HG03521 (cell line): ENCODE results near the gene LTO1.

Experiments
- ATAC-seq: cut with Tn5 transposase; IDR thresholded peaks from one replicate; pipeline ENCODE4 v1.9.1; 2021; ENCODE audit warnings: mild to moderate bottlenecking, moderate library complexity; ENCODE audit not compliant: unreplicated experiment

LTO1 gene

DNA sequence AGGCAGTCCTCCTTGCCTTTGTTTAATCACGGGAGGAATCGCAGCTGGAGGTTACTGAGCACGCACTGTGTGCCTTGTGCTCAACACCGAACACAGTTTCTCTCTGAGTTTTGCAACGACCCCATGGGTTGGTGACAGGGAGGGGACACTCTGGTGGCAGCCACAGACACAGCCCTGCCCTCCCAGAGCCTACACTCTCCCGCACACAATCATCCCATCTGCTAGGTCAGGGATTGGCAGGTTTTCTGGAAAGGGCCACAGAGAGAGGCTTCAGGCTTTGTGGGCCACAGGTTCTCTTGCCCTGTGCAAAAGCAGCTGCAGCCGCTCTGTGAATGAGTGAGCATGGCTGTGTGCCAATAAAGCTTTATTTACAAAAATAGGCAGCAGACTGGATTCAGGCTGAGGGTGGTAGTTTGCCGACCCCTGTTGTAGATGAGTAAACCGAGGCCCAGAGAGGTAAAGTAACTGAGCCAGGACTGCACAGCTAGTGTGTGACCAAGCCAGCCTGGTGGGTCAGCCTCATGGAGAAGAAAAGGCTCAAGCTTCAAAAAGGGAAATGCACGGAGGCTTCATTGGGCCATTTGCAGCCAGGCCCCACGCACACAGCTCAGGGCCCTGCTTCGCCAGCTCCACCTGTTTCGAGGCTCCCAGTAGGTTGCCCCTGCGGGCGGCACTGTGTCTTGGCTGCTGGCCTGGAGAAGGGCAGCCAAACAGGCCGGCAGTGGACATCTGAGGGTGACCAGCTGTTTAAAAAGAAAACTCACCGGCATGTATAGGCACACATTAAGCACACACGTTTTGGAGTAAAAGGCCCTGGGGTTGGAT lies 16.3 kb downstream of the LTO1 start:
- no peak for ATAC-seq

DNA sequence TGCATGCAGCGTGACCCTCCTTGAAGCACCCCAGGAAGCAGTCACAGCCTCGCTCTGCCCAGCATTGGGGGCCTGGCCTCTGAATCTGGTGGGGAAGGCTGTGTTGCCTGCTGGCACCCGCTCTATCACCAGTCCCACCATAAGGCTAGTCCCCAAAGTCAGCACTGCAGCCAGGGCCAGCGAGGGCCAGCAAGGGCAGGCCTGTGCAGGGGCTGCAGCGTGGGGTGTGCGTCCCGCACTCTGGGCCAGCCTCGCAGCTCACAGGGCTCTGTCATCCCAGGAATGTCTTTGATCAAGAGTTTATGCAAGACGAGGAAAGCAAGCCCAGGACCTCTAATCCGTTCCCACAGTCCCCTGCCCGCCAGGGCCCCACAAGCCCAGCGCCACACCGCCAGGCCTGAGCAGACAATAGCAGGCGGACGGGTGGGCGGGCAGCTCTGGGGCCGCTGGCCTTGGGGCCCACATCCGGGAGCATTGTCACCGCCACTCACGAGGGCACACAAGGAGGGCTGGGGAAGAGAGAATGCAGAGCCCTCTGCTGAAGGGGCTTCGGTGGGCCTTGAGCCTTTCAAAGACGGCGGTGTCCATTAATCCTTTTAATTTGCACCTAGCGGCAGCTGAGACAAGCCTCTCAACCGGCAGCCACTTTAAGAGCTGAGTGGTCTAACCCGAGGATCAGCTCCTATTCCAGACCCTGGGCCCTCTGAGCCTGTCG lies 17.1 kb downstream of the LTO1 start:
- ATAC-seq: no peak

GRCh38 chr11:69657456-69657910 lies 17.7 kb downstream of the LTO1 start:
- ATAC-seq: no peak

DNA sequence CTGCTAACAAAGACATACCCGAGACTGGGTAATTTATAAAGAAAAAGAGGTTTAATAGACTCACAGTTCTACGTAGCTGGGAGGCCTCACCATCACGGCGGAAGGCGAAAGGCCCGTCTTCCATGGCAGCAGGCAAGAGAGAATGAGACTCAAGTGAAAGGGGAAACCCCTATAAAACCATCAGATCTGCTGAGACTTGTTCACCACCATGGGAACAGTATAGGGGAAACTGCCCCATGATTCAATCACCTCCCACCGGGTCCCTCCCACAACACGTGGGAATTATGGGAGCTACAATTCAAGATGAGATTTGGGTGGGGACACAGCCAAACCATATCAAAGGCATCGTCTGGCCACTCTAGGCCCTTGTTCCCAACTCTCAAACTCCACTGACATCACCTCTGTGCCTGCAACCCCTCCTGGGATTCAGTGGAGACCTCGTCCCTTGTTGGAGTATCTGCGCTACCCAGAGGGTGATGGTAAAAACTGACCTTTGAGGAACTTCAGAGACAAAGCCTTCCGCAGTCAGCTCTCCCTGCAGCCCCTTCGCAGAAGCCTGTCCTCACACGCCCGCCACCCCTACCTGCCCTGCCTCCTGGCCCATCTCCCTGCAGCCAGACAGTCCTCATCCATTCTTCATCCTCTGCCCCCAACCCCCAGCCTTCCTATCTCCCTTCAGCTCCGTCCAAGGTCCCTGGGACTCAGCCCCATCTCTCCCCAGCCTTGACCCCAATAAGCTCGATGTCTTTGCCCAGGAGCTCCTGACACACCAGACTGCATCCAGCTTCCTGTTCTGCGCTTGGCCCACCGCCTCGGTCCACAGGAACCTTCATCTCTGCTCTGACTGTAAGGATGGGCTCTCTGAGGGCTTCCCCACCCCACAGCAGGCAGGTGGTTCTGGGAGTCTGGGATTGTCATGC lies 18.4 kb downstream of the LTO1 start:
- no peak for ATAC-seq

DNA sequence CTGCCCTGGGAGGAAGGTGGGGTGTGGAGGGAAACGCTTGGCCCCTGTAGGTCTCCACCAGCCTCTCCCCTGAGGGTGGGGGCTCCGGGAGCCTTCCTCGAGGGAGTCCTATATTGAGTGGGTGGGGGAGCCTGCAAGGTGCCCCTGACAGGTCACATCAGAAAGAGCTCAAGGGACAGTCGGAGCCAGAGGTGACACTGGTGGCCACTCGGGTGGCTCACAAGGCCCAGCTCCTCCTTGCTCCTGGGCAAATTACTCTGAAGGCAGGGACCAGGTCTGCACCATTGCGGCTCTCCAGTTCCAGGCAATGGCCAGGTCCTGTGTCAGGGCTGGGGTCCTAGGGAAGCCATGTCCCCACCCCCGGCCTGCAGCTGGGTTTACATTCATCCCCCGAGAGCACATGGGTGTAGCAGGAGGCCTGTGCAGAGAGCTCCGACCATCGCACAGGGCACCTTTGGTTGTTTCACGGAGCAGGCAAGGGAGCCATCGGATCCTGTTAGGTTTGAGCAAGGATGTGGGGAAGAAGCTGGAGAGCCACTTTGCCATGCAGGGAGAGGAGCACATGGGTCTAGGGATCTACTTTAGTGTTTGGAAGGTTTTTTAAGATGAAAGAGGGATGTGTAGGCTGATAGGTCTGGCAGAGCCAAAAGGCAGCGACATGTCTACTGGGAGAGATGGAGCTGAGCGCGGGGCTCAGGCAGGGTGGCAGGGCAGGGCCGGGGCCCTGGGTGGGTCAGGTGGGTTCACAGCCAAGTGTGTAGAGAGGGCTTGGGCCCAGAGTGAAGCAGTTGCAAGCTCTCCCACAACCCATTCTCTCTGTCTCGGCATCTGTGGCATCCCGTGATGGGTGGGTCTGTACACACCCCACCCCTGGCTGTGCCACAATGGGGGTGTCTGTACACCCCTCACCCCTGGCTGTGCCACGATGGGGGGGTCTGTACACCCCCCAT lies 19.4 kb downstream of the LTO1 start:
- ATAC-seq: no peak

DNA sequence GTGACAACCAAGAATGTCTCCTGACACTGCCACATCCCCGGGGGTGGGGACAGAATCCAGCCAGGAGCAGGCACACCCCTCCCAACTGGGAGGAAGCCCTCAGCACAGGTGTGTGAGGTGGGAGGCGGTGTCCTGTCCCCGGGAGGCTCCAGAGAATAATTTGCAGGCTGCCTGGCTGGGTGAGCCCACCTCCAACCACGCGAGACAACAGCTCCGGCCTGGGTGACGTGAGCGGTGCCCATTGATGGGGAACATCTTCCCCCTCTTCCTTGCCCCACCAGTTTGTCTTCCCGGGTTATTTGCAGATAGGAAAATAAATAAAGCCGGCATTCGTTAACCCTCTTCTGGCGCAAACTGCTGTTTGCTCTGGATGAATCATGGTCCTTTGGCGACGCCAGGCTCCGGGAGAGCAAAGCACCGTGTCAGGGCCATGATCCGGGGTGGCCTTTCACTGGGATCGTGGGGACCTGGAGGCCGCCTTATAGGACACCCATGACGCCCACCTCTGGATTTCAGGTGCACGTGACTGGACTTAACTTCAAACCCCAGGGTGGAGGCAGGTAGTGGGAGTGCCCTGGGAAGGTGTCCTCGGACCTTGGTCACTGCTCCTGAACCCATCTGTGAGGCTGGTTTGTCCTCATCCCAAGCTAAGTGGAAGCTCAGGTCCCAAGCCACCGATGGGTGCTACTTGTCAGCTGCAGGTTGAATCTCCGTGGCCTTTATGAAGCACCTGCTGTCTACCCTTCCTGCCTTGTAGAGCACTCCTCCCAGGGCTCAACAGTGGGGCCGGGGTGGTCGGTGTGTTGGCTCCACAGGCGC lies 20.3 kb downstream of the LTO1 start:
- no peak for ATAC-seq

DNA sequence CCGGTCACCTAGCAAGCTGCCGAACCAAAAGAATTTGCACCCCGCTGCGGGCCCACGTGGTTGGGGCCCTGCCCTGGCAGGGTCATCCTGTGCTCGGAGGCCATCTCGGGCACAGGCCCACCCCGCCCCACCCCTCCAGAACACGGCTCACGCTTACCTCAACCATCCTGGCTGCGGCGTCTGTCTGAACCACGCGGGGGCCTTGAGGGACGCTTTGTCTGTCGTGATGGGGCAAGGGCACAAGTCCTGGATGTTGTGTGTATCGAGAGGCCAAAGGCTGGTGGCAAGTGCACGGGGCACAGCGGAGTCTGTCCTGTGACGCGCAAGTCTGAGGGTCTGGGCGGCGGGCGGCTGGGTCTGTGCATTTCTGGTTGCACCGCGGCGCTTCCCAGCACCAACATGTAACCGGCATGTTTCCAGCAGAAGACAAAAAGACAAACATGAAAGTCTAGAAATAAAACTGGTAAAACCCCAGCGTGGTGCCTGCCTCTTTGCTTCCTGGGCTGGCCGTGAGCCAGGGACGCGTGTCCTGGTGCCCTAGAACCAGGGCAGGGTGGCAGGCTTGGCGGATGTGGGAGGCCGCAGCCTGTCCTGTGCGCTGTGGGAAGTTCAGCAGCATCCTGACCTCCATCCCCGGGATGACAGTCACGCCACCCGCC lies 21.0 kb downstream of the LTO1 start:
- ATAC-seq: no peak

- no peak for ATAC-seq
Measured at GRCh38 chr11:69653406-69653960, 21.7 kb downstream of the LTO1 start.

GRCh38 chr11:69652999-69653398 lies 22.2 kb downstream of the LTO1 start:
- ATAC-seq: no peak

DNA sequence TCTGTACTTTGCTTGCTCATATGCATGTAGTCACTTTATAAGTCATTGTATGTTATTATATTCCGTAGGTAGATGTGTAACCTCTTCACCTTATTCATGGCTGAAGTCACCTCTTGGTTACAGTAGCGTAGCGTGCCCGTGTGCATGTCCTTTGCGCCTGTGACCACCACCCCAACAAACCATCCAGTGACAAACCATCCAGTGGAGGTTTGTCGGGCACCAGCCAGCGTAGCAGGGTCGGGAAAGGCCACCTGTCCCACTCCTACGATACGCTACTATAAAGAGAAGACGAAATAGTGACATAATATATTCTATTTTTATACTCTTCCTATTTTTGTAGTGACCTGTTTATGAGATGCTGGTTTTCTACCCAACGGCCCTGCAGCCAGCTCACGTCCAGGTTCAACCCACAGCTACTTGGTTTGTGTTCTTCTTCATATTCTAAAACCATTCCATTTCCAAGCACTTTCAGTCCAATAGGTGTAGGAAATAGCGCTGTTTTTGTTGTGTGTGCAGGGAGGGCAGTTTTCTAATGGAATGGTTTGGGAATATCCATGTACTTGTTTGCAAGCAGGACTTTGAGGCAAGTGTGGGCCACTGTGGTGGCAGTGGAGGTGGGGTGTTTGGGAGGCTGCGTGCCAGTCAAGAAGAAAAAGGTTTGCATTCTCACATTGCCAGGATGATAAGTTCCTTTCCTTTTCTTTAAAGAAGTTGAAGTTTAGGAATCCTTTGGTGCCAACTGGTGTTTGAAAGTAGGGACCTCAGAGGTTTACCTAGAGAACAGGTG lies 23.1 kb downstream of the LTO1 start:
- no peak for ATAC-seq

GRCh38 chr11:69650832-69651344 lies 24.3 kb downstream of the LTO1 start:
- ATAC-seq: no peak

DNA sequence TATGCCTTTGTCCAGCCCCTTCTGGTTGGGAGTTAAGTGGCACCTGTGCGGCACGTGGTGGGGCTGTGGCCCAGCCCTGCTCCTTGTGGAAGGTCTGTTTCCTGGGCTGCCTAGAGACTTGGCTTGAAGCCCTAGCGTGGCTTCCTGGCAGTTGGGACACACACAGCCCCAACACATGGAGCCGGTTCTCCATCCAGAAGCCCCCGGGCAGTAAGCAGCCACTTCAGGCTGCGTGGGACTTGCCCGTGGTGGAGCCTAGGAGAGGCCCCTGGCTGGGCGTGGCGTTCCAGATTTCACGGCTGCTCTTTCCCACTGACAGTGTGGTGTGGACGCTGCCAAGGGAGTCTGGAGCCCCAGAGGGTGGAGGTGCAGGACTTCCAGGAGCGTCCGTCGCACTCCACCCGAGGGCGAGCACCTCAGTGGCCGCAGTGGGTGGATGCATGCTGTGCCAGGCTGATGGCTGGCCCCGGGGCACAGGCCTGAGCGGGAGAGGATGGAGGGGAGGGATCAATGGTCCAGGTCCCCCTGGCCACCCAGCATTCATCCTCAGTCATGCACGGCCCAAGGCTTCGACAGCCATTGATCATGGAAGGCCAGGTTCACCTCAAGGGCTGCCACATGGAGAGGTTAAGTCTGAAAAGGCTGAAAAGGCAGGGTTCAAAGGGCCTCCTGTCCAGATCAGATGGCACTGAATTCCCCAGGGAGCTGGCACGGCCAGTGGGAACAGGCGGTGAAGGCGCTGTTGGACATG lies 24.9 kb downstream of the LTO1 start:
- ATAC-seq: no peak

DNA sequence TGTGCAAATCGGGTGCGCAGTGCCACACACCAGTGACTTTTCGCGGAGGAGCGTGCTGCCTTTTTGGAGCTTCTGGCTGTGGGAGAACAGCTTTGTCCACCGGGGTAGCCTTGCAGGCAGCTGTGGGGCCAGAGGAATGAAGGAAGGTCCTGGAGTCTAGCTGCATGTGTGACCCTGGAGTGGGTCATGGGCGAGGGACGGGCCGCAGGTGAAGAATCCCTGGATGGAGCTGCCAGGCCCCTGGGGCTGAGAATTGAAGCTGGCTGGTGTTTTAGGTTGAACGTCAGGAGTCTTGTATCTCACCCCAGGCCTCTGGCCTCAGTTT lies 25.6 kb downstream of the LTO1 start:
- ATAC-seq: no peak

GRCh38 chr11:69648679-69649575 lies 26.2 kb downstream of the LTO1 start:
- ATAC-seq: no peak

- ATAC-seq: no peak
Measured at GRCh38 chr11:69647761-69648497, 27.2 kb downstream of the LTO1 start.
